BLaER1 (cell line): ENCODE data around the gene LRRC8E.

ENCODE experiments used
- H3K27ac ChIP-seq: shearing (Covaris generic); formaldehyde crosslinking; 2 replicates; pipeline ENCODE4 v1.8.1; 2022
- H3K27me3 ChIP-seq: shearing (Covaris generic); formaldehyde crosslinking; 2 replicates; pipeline ENCODE4 v1.8.1; 2022
- H3K36me3 ChIP-seq: shearing (Covaris generic); formaldehyde crosslinking; 2 replicates; pipeline ENCODE4 v1.8.1; 2022
- H3K4me1 ChIP-seq: shearing (Covaris generic); formaldehyde crosslinking; 2 replicates; pipeline ENCODE4 v1.8.1; 2022
- H3K4me2 ChIP-seq: shearing (Covaris generic); formaldehyde crosslinking; 2 replicates; pipeline ENCODE4 v1.8.1; 2022
- H3K4me3 ChIP-seq: shearing (Covaris generic); formaldehyde crosslinking; 2 replicates; pipeline ENCODE4 v1.8.1; 2022
- H3K9ac ChIP-seq: shearing (Covaris generic); formaldehyde crosslinking; 2 replicates; pipeline ENCODE4 v1.8.1; 2022
- H3K9me3 ChIP-seq: shearing (Covaris generic); formaldehyde crosslinking; 2 replicates; pipeline ENCODE4 v1.8.1; 2022
- H4K20me1 ChIP-seq: shearing (Covaris generic); formaldehyde crosslinking; 2 replicates; pipeline ENCODE4 v1.8.1; 2022
- Cebpa-rat ChIP-seq: shearing (Covaris generic); IDR thresholded peaks from 2 replicates; pipeline ENCODE4 v1.8.1; 2022

Gene LRRC8E

GRCh38 chr19:7934766-7935165, 46.5 kb downstream of the LRRC8E start:
- H3K9ac ChIP-seq = no peak overlapping the region
- H3K4me3 ChIP-seq = no peak overlapping the region
- peaks cover 21% of the 10 kb centered on the region for H3K4me1 ChIP-seq
- no peaks in the 10 kb centered on the region for H3K27me3 ChIP-seq
- H3K4me2 ChIP-seq = no peak overlapping the region
- H3K36me3 ChIP-seq = peaks cover 98% of the 10 kb centered on the region
- no peak overlapping the region for H3K27ac ChIP-seq
- TF ChIP-seq Cebpa-rat = no peak
- peaks cover 89% of the 10 kb centered on the region for H4K20me1 ChIP-seq
- no peaks in the 10 kb centered on the region for H3K9me3 ChIP-seq

- H3K9ac ChIP-seq = 0 out of 2 replicates have a peak overlapping the region, but pooled peaks have one; percentile 24
- no peak overlapping the region for H3K4me3 ChIP-seq
- H3K4me1 ChIP-seq = peaks cover 26% of the 10 kb centered on the region
- no peak for TF ChIP-seq Cebpa-rat
- H3K9me3 ChIP-seq = no peaks in the 10 kb centered on the region
- H4K20me1 ChIP-seq = peaks cover 59% of the 10 kb centered on the region
- peaks cover 63% of the 10 kb centered on the region for H3K36me3 ChIP-seq
- H3K27ac ChIP-seq = no peak overlapping the region
- H3K27me3 ChIP-seq = no peaks in the 10 kb centered on the region
- no peak overlapping the region for H3K4me2 ChIP-seq
Observed at GRCh38 chr19:7940841-7941240, 52.5 kb downstream of the LRRC8E start.

- peak overlapping the region; percentile 99; the same call in 1 of the 2 replicates for H3K9ac ChIP-seq
- H3K27ac ChIP-seq = no peak overlapping the region; the same call in 1 of the 2 replicates
- peaks cover 51% of the 10 kb centered on the region for H3K36me3 ChIP-seq
- peak overlapping the region; percentile 88 for H3K4me2 ChIP-seq
- no peak for TF ChIP-seq Cebpa-rat
- H3K4me1 ChIP-seq = peaks cover 26% of the 10 kb centered on the region
- H3K27me3 ChIP-seq = no peaks in the 10 kb centered on the region
- H3K4me3 ChIP-seq = peak overlapping the region; percentile 97; the same call in 1 of the 2 replicates
- peaks cover 47% of the 10 kb centered on the region for H4K20me1 ChIP-seq
- no peaks in the 10 kb centered on the region for H3K9me3 ChIP-seq
Observed at GRCh38 chr19:7941895-7942596, 53.7 kb downstream of the LRRC8E start.

- no peak for TF ChIP-seq Cebpa-rat
- Histone ChIP-seq H3K4me1 (peaks cover 26% of the 10 kb centered on the region), H3K36me3 (peaks cover 41% of the 10 kb centered on the region), H3K9me3 (no peaks in the 10 kb centered on the region), H3K9ac (peak overlapping the region; percentile 99), H3K4me2 (peak overlapping the region; percentile 88), H3K4me3 (peak overlapping the region; percentile 97), H4K20me1 (peaks cover 37% of the 10 kb centered on the region), H3K27ac (peak overlapping the region; percentile 97), H3K27me3 (no peaks in the 10 kb centered on the region)
Observed at GRCh38 chr19:7942981-7943443, 54.7 kb downstream of the LRRC8E start.

GRCh38 chr19:7943444-7944176, 55.3 kb downstream of the LRRC8E start, which contains the start of gene TIMM44:
TIMM44 (minus strand) TSS chr19:7943666; CDS start chr19:7943651, 15 bp downstream.
- H3K4me2 ChIP-seq = peak within 1 kb of the TSS; percentile 88
- H3K4me3 ChIP-seq = peak within 1 kb of the TSS; percentile 97
- peak; percentile 100 for TF ChIP-seq Cebpa-rat
- peak within 1 kb of the TSS; percentile 99 for H3K9ac ChIP-seq
- peak within 1 kb of the TSS; percentile 97 for H3K27ac ChIP-seq
- H3K27me3 ChIP-seq = no peaks in the 10 kb centered on the region
- peaks cover 35% of the 10 kb centered on the region for H3K36me3 ChIP-seq
- no peaks in the 10 kb centered on the region for H3K9me3 ChIP-seq
- H4K20me1 ChIP-seq = peaks cover 32% of the 10 kb centered on the region
- peaks cover 26% of the 10 kb centered on the region for H3K4me1 ChIP-seq

- TF ChIP-seq Cebpa-rat = no peak
- peak overlapping the region; percentile 83 for H3K4me2 ChIP-seq
- H3K36me3 ChIP-seq = peaks cover 29% of the 10 kb centered on the region
- H3K27ac ChIP-seq = peak overlapping the region; percentile 87
- H3K4me3 ChIP-seq = peak overlapping the region; percentile 97
- H3K4me1 ChIP-seq = peaks cover 26% of the 10 kb centered on the region
- H3K9ac ChIP-seq = peak overlapping the region; percentile 83
- H4K20me1 ChIP-seq = peaks cover 25% of the 10 kb centered on the region
- no peaks in the 10 kb centered on the region for H3K27me3 ChIP-seq
- H3K9me3 ChIP-seq = no peaks in the 10 kb centered on the region
Observed at GRCh38 chr19:7944177-7944761, 56.0 kb downstream of the LRRC8E start.

GRCh38 chr19:7947939-7948338, 59.6 kb downstream of the LRRC8E start:
- Histone ChIP-seq H3K4me2 (no peak overlapping the region), H3K9me3 (no peaks in the 10 kb centered on the region)

More at GRCh38 chr19:7947939-7948338, 59.6 kb downstream of the LRRC8E start:
- Histone ChIP-seq H3K4me3 (no peak overlapping the region), H3K27ac (no peak overlapping the region), H3K9ac (no peak overlapping the region), H3K36me3 (0 out of 2 replicates have a peak, but pooled peaks cover 3% of the 10 kb centered on the region), H3K4me1 (peaks cover 13% of the 10 kb centered on the region), H4K20me1 (peaks cover 6% of the 10 kb centered on the region; the same call in 1 of the 2 replicates), H3K27me3 (no peaks in the 10 kb centered on the region)
- TF ChIP-seq Cebpa-rat = no peak
